GM12801 (cell line): ENCODE results near the gene CDH4.

ENCODE experiments used
- CTCF ChIP-seq: IDR thresholded peaks from one replicate; pipeline ENCODE4 v1.5.1; 2011; ENCODE audit warnings: control low read depth; ENCODE audit not compliant: insufficient read length; ENCODE audit errors: extremely low read depth

The CDH4 gene

GRCh38 chr20:61385296-61385695 is 133.2 kb downstream of the CDH4 start:
- TF ChIP-seq CTCF = no peak

- TF ChIP-seq CTCF = no peak
Measured at GRCh38 chr20:61385731-61386130, 133.7 kb downstream of the CDH4 start.

- TF ChIP-seq CTCF = no peak
Measured at GRCh38 chr20:61387204-61387953, 135.3 kb downstream of the CDH4 start.

GRCh38 chr20:61387954-61388348 is 135.9 kb downstream of the CDH4 start:
- no peak for TF ChIP-seq CTCF

GRCh38 chr20:61389077-61389476 is 137.0 kb downstream of the CDH4 start:
- no peak for TF ChIP-seq CTCF

GRCh38 chr20:61391185-61391584 is 139.1 kb downstream of the CDH4 start:
- TF ChIP-seq CTCF = no peak

GRCh38 chr20:61391812-61392520 is 139.9 kb downstream of the CDH4 start:
- no peak for TF ChIP-seq CTCF
